ENCODE data around the gene DOK1.

DOK1 gene

DNA sequence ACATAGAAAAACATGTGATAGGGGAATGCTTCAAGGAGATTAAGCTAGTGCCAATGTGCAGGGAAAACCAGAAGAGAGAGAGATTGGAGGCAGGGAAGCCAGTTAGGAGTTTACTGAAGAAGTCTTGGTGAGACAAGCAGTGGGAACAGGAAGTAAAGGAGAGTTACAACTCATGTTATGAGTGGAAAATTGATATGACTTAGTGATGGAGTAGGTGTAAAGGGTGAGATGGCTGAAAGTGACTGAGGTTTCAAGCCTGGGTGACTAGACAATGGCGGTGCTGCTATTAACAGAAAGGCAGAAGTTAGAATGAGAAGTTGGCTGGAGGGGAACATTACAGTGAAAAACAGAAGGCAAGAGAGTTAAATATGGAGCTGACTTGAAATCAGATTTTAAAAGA, 16.5 kb downstream of the DOK1 start:
- no peak for DNase-seq (ENCODE audit: low spot score)

GRCh38 chr2:74572178-74572925, 17.8 kb downstream of the DOK1 start:
- no peak for DNase-seq (ENCODE audit: low spot score)

DNA sequence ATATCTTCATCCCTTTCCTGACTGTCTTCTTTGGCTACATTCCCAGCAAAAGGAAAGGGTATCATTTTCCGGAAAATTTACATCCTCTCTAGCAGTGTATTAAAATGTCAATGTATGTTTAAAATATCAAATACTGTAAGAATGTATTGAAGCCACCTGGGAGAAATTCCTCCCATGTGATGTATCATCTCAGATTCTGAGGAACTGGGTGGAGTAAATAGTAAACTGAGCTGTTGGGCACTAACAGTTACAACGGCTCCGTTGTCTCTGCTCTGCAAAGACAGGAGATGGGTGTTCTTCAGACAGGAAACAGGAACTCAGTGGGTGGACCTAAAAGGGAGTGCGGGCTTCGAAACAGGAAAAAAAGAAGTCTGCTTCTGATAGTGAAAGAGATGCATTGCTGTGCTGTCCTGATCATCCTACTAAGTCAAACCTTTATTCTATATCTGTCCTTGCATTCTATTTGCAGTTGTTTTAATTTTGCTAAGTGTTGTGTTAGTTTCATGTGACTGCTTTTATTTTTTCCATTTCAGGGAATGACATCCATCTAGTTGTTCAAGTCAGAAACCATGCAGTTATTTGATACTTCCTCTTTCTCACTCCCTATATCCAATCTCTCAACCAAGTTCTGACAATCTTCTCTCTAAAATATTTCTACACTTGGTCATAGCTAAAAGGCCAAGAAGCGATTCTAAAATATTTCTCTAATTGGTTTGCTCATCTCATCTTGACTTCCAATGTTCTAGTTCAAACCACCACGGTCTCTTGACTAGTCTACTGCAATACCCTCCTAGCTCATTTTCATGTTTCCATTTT, 19.4 kb downstream of the DOK1 start:
- no peak for DNase-seq (ENCODE audit: low spot score)

DNA sequence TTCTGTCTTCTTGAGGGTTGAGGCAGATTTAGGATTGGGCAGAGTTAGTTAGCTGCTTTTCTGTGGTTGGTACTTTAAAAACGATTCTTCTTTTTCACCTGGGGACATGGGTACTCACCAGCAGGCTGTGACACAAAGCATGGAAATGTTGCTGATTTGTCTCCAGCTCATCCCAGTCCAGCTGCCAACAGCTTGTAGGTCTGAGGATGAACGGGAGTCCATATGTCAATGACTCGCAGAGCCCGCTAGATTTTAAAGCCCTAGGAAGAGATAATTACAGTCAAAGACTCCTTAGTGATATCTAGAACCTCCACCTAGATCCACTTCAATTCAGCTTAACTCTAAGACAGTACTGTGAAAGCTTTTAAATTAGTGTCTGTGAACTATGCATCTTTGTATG, 20.8 kb downstream of the DOK1 start:
- no peak for DNase-seq (ENCODE audit: low spot score)

DNA sequence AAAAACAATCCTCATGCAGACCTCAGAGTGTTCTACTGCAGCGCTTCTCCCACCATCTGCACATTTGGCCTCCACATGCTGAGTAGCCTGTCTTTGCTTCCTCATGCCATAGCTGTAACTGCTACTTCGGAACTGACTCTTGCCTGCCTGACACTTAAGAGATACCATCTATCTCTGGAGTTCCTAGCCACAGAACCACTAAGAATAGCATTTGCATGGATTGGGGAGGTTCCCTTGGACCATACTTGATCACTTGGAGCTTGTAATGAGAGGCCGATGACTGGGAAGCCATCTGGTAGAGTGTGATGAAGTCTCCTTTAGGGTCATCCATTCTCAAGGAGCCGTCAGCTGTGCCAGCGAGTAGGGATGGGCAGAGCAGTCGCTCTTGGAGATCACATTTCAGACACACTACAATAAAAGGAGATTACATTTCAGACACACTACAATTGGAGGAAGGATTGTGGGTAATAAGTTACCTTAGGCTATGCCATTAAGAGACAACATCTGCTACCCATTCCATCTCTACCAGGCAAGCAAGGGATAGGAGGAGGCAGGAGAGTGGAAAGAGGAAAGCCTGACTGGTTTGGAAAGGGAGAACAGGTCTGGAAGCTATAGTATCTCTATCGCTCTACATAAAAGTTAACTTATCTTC, 21.8 kb downstream of the DOK1 start:
- no peak for DNase-seq (ENCODE audit: low spot score)

- no peak for DNase-seq (ENCODE audit: low spot score)
Measured at GRCh38 chr2:74576863-74577229, 22.3 kb downstream of the DOK1 start.

DNA sequence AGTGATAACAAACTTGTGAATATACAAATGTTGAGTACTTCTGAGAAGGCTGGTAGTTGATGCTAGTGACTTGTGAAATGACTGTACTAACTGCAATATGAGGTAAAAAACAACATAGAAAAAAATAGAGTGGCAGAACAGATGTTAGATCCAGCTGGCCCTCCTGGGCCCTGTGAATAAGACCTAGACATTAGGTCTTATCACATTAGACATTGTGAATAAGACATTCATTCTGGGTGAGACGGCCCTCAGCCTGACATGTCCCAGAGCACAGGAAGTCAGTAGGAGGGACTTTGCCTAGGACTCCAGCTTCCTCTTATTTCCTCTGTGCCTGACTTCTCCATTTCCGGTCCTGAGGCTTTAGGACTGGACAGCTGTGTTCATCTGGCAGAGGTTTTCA, 22.9 kb downstream of the DOK1 start:
- DNase-seq (ENCODE audit: low spot score) = no peak

DNA sequence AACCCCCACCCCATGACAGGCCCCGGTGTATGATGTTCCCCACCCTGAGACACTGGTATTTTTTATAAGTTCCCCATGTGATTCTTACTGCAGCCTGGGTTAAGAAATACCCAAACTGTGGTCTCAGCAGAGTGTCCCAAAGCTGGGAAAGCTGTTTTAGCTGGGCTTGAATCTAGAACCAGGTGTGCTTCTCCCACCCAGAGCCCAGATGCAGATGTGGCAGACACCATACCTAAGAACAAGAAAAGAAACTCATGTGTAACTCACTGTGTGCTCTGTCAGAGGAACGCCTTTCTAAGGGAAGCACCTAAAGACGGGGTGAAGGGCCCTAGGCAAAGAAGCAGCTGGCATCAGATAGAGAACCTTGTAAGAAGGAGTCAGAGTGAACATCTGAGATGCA, 23.9 kb downstream of the DOK1 start:
- DNase-seq (ENCODE audit: low spot score) = no peak

- DNase-seq (ENCODE audit: low spot score) = no peak
Measured at GRCh38 chr2:74581463-74581862, 26.9 kb downstream of the DOK1 start.

- DNase-seq (ENCODE audit: low spot score) = no peak
Measured at GRCh38 chr2:74582184-74582583, 27.7 kb downstream of the DOK1 start.

DNA sequence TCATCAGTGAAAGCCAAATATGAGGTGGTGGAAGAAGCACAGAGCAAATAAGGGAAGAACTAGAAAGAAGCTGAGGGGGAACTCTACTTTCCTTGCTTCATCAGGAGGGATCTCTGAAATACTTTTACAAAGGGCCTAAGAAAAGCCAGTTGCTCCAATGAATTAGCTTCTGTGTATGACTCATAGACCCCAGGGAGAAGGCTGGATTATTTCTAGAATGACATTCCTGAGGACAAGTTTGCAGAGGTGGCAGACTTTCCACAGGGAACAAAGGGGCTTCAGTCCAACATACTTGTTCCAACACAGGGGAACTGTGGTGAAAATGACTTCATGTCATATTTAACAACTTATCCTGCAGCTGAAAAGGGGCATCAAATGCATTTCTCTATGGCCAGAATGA, 29.0 kb downstream of the DOK1 start:
- DNase-seq (ENCODE audit: low spot score) = no peak

GRCh38 chr2:74584088-74584645, 29.6 kb downstream of the DOK1 start:
- no peak for DNase-seq (ENCODE audit: low spot score)

DNA sequence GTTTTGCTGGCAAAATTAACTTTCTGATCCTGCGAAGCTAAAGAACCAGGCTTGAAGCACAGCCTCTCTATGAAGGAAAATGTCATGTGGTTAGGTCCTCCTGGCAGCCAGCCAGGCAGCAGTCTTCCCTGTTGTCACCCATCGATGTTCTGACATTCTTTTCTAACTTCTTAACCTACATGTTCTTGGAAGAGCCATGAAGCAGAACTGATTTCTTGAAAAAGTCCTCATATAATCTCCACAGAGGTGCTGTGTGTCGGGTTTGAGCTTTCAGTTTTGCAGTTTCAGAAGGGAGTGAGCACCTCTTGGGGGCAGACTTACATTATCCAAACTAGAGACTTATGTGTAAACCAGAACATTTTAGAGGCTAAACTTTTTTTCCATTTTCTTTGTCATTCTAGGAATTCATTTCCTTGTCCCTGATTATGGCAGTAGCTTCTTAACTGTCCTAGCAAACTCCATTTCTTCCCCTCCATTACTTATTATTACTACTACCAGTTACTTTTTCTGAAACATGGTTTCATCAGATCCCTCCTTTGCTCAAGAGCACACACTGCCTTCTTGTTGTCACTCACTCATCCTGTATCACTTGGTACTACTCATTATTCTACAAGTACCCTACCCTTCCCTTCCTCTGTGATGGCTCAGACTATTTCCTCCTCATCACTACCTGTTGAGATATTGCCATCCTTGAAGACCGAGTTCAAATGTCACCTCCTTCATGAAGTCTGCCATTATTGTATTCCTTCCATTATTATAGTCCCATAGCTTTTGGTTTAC, 31.1 kb downstream of the DOK1 start:
- DNase-seq (ENCODE audit: low spot score) = no peak

DNA sequence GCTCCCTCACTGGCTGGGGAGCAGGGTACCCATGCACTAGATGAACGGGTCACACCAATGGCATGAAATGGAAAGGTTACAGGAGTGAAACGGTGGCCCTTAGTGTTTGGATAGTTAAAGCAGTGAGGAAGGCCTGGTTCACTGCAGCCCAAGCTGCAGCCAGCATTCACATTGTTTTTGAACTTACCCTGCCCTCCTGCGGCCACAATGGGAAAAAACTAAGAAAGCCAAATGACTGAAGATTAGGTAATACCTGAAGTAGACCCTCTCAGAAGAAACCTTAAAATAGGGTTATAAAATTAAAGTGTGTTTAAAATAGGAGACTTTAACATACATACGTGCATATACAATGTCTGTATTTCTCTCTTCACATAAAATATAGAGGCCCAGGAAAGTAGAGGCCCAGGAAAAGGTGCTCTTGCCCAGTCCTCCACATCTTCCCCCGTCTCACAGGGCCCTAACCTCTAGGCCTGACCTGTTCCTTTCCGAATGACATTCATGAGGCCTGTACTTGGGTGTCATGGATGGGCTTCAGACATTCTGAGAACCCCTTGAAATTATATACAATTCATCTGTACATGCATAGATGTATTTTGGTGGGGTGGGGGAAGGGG, 33.3 kb downstream of the DOK1 start:
- peak; percentile 76 for DNase-seq (ENCODE audit: low spot score)

DNA sequence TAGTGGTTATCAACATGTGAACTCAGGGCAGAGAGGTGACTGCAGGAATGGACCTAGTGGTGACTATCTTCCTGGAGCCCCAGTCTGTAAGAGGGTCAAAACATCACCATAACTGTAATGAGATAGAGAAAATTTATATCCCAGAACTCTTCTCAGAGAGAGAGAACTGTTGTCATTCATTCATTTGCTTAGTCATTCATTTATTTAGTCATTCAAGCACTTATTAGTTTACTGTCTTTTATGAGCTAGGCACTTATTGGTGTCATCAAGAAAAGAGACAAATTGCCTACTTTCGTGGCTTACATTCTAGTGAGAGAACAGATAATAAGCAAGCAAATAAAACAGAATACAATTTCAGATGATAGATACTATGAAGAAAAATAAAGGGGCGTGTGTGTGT, 34.1 kb downstream of the DOK1 start:
- no peak for DNase-seq (ENCODE audit: low spot score)

DNA sequence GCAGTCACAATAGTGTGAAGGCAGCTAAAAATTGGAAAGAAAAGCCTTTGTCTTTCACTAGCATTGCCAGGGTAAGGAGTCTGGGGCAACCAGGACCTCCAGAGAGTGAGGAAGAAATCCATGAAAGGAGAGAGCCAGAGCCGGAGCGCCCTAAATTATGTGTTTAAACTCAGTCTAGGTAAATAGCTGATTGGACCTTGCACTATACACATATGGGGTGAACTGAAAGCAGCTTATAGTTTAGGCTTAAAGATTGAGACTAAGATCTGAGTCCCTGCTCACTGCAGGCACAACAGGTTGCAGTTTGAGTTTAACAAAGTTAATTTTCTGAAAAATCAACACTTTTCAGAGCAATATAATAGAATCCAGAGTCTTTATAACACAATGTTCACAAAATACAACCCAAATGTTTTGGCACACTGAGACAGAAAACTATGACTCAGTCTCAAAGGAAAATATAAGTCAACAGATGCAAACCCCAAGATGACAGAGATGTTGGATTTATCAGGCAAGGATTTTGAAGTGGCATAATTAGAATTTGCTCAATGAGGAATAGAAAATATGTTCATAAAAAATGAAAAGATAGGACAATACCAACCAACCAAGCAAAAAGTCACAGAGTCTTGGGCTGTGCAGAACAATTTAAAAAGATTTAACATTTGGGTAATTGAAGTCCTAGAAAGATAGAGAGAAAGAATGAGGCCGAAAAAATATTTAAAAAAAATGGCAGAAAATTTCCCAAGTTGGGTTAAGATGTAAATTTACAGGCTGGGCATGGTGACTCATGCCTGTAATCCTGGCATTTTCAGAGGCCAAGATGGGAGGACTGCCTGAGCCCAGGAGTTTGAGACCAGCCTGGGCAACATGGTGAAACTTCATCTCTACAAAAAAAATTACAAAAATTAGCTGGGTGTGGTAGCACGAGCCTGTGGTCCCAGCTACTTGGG, 39.6 kb downstream of the DOK1 start:
- DNase-seq (ENCODE audit: low spot score) = no peak

DNA sequence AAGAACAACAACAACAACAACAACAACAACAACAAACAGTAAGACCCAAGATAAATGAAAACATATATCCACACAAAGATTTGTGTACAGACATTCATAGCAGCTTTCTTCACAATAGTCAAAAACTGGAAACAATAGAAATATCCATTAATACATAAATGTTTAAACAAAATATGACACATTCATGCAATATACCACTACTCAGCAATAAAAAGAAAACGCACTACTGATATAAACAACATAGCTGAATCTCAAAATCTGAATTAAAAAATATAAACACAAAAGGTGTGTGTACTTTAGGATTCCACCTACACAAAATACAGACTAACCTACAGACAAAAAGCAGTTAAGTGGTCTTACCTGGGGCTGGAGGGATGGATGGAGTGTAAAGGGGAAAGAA, 42.1 kb downstream of the DOK1 start:
- no peak for DNase-seq (ENCODE audit: low spot score)

- DNase-seq (ENCODE audit: low spot score) = no peak
Measured at GRCh38 chr2:74597410-74597809, 42.9 kb downstream of the DOK1 start.

DNA sequence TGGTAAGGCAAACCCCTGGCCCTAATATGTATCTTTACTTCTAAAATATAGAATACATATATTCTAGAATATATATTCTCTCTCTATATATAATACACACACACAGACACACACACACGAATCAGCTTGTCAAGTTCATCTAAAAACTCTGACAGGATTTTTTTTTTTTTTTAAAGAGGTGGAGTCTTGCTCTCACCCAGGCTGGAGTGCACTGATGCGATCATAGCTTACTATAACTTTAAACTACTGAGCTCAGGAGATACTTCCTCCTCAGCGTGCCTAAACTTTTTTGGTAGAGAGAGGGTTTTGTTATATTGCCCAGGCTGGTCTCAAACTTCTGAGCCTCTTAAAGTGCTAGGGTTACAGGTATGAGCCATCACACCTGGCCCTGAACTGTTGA, 45.2 kb downstream of the DOK1 start:
- no peak for DNase-seq (ENCODE audit: low spot score)

DNA sequence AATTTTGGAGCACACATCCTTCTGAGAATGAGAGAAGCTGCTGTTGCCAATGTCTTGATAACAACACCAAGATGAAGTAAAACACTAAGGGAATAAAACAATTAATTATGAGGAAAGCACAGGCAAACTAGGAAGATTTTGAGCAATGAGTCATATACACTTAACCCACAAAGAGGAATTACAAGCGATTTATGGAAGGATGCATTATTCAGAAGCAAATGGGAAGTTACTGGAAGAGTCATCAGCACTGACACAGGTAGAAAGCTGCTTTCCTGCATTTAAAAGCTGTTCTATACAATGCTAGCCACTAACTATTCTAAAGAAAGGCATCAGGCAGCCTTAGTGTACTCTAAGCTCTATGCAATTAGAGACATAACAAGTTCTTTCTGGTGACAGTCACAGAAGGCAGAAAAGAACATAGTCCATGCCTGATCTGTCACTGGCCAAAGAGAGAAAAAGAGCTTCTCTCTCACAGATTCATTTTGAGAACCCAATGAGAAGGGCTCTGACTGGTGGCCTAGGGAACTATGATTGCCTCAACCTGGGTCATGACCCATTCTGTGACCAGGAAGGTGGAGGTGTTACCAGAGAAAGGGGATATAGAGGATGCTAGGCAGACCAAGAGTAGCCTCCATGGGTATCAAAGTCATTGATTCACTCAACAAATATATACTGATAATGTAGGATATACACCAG, 48.2 kb downstream of the DOK1 start:
- no peak for DNase-seq (ENCODE audit: low spot score)

Data from left forelimb (tissue), 1 donor.